NK-92 (cell line): ENCODE measurements around the gene TMEM94.

Source experiments
- DNase-seq: peaks from one replicate; lab custom pipeline; 2025; ENCODE audit not compliant: unreplicated experiment; lab: John Stamatoyannopoulos, UW

The TMEM94 gene

DNA sequence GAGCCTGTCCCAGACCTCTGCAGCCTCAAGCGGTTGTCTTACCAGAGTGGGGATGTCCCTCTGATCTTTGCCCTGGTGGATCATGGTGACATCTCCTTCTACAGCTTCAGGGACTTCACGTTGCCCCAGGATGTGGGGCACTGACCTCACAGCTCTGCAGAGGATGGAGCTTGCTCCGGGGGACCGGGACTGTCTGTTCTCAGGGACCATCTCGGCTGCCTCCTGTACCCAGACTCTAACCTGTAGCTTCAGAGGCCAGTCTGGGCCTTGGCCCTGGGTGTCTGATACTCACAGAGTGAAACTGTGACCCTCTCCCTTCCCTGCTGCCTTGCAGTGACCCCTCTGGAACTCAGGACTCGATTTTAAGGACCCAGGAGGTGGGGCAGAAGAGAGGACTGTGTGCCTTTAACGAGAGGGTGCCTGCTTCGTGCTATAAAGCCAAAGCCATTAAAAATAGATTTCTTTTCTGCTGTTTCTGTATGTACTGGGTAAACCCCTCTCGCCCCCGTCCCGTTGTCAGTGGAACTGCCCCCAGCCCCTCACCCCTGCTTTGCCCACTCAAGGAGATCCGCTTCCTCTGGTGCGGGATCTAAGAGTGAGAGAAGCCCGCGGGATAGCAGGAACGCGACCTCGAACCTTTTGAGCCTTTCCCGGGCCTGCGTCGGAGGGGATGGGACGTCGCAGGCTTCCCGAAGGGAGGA is 68.0 kb downstream of the TMEM94 start:
- DNase-seq, result no peak

DNA sequence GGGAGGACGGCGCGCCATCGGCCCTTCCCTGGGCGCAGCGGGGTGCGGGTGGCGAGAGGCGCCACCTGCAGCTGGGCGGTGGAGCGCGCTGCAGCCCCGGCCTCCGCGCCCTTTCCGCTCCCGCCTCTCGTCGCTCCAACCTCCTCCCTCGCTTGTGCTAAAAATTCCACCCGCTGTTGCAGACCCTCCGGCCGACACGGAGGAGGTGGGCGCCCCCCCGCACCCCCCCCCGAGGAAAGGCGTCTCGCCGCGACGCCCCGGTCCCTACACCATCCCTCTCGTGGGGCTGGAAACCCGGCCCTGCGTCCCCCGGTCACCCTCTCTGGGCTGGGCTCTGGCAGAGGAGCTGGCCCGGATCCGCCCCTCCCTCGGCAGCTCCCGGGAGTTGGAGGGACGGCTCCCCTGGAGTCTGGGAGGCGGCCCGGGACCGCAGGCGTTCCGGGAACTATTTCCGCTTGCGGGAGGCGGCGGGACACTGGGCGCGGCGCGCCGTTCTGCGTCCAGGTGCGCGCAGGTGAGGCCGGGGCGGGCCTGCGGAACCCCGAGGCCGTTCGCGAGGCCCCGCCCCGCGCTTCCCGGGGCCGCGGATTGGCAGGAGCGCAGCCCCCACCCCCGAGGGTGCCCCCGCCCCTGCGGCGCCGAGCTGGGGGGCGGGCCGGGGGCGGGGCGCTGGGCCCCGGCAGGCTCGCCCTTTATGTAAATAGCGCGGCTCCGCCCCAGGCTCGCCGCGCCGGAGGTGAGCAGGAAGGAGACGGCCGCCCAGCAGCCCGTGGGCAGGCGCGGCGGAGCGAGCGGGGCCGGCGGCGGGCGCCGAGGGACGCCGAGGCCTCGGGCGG is 68.8 kb downstream of the TMEM94 start, which contains the start of gene LLGL2:
Gene LLGL2, plus strand, starts transcription at position 728 of the 836 bp plus-strand sequence. CDS start 17,730 bp downstream, outside the sequence.
- DNase-seq, result no peak

DNA sequence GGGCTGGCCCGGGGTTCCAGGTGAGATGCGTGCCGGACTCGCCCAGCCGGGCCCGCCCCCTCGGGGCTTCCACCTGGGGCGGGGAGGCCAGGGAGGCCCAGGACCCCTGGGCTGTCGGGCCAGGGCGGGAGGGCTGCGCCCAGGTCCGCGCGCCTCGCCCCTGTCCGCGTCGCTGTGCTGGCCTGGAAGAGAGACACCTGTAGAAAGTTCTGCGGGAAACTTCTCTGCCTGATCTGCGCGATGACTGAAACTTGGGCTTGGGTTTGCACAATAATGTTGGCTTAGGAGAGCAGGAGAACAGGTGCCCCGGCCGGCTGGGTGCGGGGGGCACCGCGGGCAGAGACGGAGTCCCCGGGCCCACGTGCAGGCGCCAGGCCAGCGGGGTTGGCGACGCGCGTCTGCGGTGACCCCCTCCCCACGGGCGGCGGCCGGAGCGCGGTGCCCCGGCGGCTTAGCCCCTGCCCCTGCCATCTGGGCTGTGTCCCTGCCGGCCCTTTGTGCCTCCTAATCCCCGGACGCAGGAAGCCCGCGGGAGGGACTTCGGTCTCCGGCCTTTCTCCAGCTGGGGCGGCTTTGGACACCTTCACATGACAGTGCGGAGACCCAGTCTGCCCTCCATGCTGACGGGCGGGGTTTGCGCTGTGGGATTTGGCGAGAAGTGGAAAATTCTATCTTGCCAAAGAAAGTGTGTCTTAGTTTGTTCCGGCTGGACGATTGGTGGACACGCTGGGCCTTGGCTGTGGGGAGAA is 69.5 kb downstream of the TMEM94 start:
- DNase-seq, result no peak

DNA sequence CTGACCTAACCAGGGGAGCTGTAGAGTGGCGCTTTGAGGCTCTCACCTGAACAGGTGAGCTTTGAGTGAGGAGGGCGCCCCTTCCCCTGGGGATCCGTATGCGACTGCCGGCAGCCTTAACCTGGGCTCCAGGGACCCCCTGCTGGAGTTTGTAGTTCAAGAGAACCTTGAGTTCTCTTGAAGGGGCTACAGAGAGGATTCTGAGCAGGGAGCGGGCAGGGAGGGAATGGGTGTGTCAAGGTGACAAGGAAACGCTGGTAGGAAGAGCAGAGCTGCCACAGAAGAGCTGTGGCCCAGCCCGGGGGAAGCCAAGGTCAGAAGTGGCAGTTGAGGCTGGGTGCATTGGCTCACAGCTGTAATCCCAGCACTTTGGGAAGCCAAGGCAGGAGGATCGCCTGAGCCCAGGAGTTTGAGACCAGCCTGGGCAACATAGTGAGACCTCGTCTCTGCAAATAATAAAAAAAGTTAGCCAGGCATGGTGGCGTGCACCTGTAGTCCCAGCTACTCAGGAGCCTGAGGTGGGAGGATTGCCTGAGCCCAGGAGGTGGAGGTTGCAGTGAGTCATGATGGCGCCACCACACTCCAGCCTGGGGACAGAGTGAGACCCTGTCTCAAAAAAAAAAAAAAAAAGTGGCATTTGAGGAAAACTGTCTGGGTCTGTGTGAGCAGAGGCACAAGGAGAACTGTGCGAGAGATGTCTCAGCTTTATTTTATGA is 70.3 kb downstream of the TMEM94 start:
- no peak for DNase-seq

DNA sequence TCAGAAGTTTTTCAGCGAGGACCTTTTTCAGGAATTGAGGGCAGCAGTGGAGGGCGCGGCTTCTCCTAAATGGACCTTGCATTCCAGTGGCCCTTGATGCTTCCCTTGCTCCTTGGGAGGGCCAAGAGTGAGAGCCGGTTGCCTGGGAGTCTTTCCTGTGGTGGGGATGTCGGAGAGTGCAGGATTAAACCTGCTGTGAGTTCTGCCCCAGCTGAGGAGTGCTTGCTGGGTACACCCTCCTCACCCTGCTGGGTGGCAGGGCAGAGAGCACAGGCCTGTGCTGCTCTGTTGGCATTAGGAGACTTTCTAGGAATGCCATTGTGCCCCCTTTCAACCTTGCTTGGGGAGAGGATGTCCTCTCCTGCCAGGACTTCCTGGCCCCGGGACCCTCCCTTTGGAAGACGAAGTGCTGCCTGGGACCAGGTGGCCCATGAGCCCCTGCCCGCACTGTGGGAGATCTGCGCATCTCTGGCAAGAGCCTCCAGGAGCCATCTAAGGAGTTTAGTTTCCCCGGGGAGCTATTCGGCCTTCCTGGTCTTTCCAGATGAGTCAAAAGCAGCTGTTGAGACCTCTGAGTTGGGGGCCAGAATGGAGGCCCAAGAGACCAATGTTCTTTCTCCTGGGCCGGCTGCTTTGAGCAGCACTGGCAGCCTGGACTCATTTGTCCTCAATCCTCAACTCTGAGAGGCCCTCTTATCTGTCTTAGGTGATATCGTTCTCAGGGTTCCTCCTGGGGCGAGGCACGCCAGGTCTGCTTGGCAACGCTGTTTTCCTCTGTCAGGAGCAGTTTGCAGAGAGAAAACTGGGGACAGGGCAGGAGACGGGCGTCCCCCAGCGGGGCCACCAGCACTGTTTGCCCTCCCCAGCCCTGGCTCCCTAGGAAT is 74.6 kb downstream of the TMEM94 start:
- no peak for DNase-seq

DNA sequence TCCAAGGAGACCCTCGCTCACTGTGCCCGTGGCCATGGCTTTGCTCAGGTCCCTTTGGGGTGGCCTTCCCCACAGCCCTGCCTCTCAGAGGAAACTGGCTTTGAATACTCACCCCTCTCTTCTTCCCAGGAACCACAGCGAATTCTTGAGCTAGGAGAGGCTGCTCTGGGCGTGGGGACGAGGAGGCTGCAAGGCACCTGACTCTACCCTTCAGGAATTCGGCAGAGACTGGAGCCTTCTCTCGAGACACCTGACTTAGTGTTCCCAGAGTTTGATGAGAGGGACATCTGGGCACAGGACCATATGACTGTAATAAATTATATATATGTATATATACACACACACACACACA is 75.3 kb downstream of the TMEM94 start:
- DNase-seq, result no peak

DNA sequence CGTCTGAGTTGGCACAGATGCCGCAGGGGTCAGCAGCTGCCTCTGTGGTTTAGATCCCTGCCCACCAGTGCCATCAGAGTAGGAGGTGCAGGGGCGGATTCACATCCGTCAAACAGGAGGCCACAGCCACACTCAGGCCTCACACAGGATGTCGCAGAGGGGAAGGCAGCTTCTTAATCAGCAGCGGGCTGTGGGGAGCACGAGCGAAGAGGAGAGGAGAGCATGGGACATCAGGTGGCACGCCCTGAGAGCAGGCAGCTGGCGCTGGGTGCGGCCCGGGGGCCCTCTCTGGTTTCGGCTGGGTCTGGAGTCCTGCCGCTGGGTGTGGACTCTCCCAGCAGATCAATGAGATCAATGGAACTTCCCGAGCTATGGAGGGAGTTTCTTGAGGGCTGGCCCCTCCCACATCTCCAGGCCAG is 78.7 kb downstream of the TMEM94 start:
- DNase-seq, result no peak

DNA sequence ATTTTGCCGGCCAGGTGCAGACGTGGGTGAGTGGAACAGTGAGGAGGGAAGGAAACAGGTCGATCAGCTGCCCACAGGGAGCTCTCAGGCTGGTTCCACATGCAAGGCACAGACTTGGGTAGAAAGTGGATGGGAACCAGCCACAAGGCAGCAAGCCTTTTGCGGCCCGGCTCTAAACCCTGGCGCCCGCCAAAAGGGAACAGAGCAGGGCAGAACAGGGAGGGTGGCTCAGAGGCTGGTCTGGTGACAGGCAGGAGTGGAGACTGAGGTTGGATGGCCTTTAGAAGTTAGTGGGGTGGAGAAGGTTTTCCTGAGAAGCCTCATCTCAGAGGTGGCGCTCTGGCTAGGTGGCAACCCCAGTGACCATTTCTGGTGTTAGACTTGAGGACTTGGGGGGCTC is 79.4 kb downstream of the TMEM94 start:
- no peak for DNase-seq

DNA sequence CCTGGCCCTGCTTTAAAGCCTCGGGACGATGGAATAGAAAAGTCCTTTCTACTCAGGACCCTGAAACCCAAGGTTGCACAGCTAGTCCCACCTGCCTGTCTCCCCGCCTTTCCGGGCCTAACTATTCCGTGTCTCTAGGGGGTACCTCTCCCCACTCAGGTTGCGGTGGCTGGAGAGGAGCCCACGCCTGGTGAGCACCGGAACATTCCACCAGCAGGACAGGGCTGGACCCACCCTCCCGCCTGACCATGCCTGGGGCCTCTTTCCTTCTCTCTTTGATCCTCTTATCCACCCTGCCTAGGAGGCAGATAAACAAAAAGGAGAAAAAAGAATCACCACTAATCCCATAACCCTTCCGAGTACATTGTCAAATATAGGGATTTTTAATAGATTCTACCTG is 79.9 kb downstream of the TMEM94 start:
- no peak for DNase-seq

DNA sequence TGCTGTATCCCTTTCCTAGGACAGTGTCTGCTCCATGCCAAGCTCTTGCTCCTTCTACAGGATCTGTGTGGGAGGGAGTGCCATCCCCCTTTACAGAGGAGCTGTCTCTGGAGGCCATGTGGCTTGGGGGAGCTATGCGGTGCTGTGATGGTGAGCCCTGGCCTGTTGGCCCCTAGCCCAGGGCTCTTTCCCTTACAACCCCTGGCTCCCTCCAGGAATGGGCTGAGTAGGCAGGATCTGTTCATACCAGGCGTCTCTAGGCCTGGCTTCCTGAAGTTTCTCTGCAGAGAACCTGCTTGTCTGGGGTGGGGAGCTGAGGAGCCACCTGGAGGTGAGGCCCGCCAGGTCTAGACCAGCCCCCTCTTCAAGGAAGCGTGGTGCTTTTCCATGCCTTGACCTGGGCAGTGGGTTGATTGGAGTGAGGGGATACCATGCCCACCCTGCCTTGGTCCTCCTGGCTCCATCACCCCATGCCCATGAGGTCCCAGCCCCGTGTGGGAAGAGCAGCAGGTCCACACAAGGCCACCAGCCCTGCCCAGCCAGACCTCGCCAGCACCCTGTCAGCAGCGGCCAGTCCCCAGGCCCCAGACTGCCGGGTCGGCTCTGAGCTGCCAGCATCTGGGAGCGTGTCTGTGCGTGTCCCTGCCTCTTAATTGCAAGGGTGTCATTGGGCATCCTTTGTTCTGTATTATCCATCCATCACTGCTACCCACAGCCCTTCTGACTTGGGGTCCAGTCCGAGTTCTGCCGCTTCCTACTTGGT is 83.7 kb downstream of the TMEM94 start:
- no peak for DNase-seq

DNA sequence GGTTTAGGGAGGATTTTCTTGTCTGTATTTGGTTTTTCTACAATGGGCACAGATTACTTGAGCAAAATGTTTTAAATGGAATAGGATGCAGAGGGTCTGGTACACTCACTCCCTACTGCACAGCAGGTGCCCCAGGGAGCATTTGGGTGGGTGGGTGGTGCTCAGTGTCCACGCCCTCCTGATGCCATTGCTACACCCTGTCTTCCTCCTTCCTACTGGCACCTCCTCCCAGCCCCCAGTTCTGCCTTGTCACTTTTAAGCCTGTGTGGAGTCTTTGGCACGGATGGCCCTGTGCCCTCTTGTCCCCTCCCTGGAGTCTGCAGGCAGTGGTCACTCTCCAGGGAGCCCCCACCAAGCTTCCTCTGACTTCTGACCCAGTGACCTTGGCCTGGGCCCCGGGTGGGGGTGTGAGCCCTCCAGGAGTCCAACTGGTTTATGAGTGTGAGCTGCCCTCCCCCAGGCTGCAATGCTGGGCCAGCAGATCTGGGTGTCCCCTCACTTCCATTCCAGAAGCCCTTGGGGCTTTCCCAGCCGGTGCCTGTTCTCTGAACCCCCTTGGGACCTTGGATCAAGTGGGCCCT is 84.6 kb downstream of the TMEM94 start:
- DNase-seq, result no peak

DNA sequence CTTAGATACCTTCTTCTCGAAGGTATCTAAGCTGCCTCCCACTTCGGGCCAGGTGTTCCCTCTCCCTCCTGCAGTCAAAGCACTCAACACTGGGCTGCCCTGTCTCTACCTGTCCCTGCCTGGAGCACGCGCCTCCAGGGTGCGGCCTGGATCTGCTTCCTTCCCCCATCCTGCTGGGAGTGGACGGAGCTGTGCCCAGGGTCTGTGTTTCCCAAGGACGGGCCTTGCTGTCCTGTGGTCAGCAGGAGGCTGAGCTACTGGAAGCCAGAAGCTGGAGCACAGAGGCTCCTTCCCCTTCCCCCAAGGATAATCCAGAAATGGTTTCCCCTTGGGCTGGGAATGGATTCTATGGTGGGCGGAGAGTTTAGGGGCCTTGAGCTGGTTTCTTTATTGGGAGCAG is 85.8 kb downstream of the TMEM94 start:
- DNase-seq, result no peak

DNA sequence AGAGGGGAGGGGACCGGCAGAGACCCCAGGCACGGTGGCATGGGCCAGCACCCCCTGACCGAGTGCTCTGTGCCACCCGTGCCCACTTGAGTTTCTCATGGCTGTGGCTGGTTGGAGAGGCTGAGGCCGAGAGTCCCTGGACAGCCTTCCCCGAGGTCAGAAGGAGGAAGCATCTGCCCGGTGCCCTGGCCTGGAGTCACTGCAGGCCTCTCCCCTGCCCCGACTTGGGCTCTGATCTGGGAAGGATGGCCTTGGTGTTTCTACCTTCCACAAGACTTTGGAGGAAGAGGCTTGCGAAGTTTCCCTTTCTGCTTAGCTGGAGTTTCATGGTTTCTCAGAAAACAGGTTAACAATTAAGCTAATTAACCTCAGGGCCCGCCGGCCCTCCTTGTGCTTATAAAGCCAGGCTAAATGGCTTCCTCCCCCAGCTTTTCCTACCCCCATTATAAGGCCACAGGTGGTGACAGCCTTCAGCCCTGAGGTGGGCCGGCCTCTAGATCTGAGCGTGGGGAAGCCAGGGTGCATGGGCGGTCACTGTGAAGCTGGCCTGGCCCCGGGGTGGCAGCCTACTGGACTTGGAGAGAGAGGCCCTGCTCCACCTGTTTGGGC is 86.4 kb downstream of the TMEM94 start:
- DNase-seq, result no peak

DNA sequence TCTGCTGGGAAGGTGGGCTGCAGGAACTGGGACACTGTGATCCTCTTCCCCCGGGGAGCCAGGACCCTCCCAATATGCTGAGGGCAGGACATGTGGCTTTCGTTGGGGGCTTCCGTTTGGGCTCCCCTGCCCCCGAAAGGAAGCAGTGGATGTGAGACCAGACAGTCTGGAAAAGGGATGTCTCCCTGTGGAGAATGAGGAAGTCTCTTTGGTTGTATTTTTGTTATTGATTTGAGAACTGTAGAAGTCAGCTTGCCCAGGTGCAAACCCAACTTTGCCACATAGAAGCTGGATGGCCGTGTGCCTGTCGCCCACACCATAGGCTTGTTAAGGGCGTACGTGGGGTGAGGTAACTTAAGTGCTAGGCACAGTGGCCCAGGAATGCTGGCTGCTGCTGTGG is 87.8 kb downstream of the TMEM94 start:
- DNase-seq, result no peak

DNA sequence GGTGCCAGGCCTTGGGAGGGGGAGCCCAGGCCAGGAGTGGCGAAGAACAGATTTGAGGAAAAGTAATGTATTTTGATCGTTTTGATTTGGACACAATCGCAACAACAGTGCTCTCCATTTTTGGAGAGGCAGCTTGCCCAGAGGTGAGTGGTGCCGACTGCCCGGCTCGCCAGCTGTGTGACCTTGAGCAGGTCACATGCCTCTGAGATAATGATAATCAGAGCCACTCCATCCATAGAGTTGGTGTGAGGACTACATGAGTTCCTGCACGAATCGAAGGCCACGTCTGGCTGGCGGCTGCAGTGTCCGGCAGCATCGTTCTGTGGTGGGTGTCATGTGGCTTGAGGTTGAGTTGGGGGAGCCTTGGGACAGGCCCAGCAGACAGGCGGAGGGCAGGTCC is 89.7 kb downstream of the TMEM94 start:
- no peak for DNase-seq

DNA sequence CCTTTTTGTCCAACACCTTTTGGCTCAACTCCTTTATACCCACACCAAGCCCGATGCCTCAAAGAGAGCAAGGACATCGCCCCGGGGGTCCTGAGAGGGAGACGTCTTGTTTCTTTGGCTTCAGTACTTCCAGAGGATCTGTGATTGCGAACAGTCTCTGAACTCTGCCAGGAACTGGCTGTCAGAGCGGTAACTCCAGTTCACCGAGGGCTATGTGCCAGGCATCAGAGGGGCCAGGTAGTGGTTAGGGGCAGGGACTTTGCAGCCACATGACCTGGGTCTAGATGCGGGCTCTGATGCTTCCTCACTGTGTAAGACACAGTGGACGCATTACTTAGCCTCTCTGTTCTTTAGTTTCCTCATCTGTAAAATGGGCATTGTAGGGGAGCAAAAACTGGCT is 90.7 kb downstream of the TMEM94 start:
- no peak for DNase-seq

DNA sequence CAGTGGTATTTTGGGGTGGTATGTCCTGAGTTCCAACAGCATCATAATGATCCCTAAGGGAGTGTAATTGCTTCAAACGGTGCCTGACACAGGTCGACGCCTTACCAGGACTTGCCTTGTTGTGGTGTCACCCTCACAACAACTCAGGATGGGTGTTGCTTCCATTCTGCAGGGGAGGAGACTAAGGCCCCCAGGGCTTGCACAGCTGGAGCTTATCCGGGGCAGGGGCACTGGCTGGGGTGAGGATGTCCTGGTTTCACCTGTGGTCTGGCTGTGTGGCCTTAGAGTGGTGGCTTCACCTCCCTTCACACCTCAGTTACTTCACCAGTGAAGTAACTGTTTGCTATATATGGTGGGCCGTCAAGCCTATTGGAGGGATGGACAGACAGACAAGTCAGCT is 92.4 kb downstream of the TMEM94 start:
- no peak for DNase-seq
